GM12891 (cell line): ENCODE measurements around the gene EXOC4.

Experiments
- PAX5 ChIP-seq: IDR thresholded peaks from 2 replicates; pipeline ENCODE4 v1.6.1; 2011; ENCODE audit warnings: low read length, moderate library complexity, mild to moderate bottlenecking; ENCODE audit not compliant: insufficient read depth, severe bottlenecking
- POLR2A ChIP-seq: IDR thresholded peaks from 2 replicates; pipeline ENCODE4 v1.6.1; 2011; ENCODE audit warnings: low read depth, low read length, control low read depth
- POLR2AphosphoS5 ChIP-seq: IDR thresholded peaks from 2 replicates; pipeline ENCODE4 v1.6.1; 2011; ENCODE audit warnings: low read depth, low read length, control low read depth
- POU2F2 ChIP-seq: IDR thresholded peaks from 2 replicates; pipeline ENCODE4 v1.6.1; 2011; ENCODE audit warnings: low read depth, mild to moderate bottlenecking, control low read depth, low read length, moderate library complexity
- TAF1 ChIP-seq: IDR thresholded peaks from 2 replicates; pipeline ENCODE4 v1.6.1; 2011; ENCODE audit warnings: low read depth, low read length, control low read depth

GRCh38 chr7:133863362-133864061 lies 610.6 kb downstream of the EXOC4 start:
- no peak for TF ChIP-seq POLR2A
- no peak for TF ChIP-seq TAF1
- TF ChIP-seq POLR2AphosphoS5: no peak
- no peak for TF ChIP-seq PAX5
- no peak for TF ChIP-seq POU2F2
